Stimulated activated CD4-positive, alpha-beta T cell treated with anti-CD3 and anti-CD28 coated beads, Interleukin-4, amount 100 ng/mL, for 1 hour (primary cell): ENCODE data around the gene BACE2.
"Not testable (repeated sequence)": the region's sequence is repeated elsewhere in the genome, so short reads cannot be mapped to it uniquely, and the experiment has no call there.

ENCODE experiments used
- DNase-seq: peaks from one replicate; pipeline ENCODE4 v3.0.0-alpha.2; 2020

The BACE2 gene

GRCh38 chr21:41243107-41243506 lies 75.1 kb downstream of the BACE2 start:
- DNase-seq, result no peak

DNA sequence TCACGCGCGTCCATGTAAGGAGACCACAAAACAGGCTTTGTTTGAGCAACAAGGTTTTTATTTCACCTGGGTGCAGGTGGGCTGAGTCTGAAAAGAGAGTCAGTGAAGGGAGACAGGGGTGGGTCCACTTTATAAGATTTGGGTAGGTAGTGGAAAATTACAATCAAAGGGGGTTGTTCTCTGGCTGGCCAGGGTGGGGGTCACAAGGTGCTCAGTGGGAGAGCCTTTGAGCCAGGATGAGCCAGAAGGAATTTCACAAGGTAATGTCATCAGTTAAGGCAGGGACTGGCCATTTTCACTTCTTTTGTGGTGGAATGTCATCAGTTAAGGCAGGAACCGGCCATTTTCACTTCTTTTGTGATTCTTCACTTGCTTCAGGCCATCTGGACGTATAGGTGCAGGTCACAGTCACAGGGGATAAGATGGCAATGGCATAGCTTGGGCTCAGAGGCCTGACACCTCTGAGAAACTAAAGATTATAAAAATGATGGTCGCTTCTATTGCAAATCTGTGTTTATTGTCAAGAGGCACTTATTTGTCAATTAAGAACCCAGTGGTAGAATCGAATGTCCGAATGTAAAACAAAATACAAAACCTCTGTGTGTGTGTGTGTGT lies 76.4 kb downstream of the BACE2 start:
- DNase-seq, result not testable (repeated sequence)

DNA sequence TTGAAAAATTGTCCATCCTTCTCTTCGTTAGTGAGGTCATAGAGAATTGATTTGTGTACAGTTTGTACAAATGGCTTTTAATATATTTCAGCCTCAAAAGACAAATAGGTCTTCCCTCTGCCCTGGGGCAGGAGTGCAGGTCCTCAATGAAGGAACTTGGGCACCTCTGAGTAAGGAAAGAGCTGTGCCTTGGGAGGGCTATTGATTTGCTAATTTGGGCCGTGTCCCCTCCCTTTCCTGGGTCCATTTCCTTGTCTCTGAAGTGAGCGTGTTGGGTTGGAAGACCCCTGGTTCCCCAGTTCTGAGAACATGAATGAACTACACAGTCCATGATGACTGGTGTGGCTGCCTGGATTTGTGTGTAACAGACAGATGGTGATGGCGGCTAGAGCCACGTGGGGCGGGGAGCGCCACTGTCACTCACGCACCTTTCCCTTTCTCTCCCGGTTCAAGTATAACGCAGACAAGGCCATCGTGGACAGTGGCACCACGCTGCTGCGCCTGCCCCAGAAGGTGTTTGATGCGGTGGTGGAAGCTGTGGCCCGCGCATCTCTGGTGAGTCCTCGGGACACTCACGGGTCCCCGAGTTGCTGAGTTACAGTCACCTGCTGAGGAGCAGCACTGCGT lies 77.7 kb downstream of the BACE2 start:
- DNase-seq, result no peak

- no peak for DNase-seq
Observed at GRCh38 chr21:41246808-41247207, 78.8 kb downstream of the BACE2 start.

- no peak for DNase-seq
Observed at GRCh38 chr21:41247561-41248545, 79.9 kb downstream of the BACE2 start.

GRCh38 chr21:41249476-41249875 lies 81.5 kb downstream of the BACE2 start:
- DNase-seq, result no peak

- DNase-seq, result no peak
Observed at GRCh38 chr21:41250519-41250918, 82.6 kb downstream of the BACE2 start.

DNA sequence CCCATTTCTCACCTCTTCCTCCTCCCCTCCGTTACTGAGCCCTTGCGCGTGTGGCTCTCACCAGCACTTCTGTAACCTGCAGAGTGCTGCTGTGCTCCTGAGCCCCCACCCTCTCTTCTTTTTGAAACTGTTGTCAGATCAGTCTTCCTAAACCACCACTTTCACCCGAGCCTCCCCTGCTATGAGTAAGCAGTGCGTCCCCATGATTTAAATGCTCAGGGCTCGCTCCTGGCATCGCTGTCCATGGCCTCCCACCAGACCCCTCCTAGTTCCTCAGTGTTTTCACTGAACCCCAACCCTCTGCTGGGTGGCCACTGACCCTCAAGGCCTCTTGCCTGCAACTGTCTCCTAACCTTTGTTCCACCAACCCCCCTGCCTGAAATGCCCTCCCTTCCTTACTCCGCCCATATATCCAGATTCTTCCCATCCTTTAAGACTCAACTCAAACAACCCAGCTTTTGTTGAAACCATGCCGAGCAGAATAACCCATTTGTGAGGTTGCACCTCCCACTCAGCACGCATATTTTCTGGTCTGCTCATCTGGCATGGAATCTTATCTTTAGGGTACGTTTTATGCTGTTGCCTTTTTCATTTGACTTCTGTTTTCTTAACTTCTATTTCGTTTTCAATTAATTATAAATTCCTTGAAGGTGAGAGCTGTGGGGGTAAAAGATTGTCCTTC lies 84.1 kb downstream of the BACE2 start:
- no peak for DNase-seq

- DNase-seq, result no peak
Observed at GRCh38 chr21:41254090-41254700, 86.2 kb downstream of the BACE2 start.

DNA sequence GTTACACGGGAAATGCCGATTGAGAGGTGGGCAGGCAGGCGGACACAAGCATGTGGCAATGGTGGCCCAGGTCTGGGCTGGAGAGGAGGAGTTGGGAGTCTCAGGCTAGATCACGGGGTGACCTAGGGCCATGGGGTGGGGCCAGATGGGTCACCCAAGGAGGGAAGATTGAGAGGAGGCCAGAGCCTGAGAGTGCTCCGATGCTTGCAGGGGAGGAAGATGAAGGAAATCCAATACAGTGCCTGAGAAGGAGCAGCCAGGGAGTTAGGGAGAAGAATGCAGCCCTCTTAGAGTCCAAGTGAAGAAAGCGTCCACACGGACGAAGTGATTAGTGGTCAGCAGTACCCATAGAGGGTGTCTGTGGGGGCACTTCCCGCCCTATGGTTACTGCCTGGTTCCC lies 87.2 kb downstream of the BACE2 start:
- no peak for DNase-seq

DNA sequence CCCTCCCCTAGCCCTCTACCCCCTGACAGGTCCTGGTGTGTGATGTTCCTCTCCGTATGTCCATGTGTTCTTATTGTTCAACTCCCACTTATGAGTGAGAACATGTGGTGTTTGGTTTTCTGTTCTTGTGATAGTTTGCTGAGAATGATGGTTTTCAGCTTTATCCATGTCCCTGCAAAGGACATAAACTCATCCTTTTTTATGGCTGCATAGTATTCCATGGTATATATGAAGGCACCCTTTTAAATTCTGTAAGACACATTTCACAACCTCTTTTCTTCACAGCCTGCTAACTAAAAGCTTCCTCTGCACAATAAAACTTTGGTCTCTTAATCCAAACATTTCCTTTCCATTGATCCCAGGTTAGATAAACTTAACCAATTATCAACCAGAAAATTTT lies 88.3 kb downstream of the BACE2 start:
- not testable (repeated sequence) for DNase-seq

DNA sequence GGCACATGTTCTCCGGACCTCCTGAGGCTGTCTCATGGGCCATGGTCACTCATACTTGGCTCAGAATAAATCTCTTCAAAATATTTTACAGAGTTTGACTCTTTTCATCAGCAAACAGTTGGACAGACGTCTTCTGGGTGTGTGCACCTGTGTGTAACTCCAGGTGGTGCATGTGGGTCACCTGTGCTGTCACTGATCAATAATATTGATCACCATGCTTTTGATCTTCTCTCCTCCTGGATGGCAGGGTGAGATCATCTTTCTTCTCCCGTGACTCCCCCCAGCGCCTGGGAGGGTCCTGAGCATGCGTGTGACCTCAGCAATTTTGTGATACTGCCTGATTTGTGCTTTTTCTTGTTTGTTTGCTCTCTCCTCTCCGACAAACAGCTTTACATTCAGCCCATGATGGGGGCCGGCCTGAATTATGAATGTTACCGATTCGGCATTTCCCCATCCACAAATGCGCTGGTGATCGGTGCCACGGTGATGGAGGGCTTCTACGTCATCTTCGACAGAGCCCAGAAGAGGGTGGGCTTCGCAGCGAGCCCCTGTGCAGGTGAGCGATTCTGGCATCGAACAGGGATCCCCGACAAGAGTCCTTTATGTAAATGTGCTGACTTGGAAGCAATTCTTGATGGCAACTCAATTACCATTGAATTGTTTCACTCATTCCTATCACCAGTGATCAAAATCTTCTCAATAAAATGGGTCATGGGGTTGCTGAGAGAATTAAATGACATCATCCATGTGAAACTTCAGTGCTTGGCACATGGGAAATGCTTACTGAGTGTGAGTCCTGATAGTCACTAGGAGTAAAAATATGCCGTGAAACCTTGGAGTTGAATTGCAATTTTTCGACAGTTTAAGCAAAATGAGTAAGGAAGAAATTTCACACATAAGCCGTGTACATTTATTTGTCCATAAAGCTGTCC lies 89.1 kb downstream of the BACE2 start:
- DNase-seq, result no peak

DNA sequence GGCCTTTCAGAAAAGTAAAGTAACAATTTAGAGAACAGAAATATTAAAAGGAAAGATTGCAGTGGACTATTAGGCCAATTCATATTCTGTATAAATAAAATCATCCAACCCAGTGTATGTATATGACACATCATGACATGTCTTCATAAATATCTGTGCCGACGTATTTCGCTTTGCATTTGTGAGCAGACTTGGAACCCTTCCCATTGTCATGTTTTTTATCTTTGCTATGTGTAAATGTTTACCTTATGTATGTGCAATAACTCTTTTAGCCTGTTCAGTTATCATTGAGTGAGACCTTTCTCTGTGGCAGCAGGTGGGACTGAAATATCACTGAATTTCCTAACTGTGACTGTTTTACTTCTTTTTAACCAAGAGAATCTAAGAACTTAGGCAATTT lies 90.7 kb downstream of the BACE2 start:
- no peak for DNase-seq

GRCh38 chr21:41260428-41260827 lies 92.5 kb downstream of the BACE2 start:
- DNase-seq, result no peak

- no peak for DNase-seq
Observed at GRCh38 chr21:41267346-41267745, 99.4 kb downstream of the BACE2 start.

- no peak for DNase-seq
Observed at GRCh38 chr21:41269535-41269934, 101.6 kb downstream of the BACE2 start.

DNA sequence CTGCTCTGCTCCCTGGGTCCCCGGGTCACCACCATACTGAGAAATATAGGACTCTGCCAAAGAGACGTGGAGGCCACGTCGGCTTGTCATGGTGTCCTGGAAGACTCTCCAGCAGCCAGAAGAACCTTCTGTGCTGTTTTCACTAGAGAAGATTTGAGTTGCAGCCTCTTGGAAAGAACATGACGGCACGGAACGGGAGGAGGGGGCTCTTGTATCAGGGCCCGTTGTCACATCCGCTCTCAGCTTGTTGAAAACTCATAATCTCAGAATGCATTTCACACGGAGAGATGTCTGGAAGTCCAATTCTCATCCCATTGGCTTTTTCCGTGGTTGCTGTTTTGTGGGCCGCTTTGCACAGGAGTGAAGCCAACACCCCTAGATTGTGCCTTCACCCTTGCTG lies 109.2 kb downstream of the BACE2 start:
- DNase-seq, result no peak

DNA sequence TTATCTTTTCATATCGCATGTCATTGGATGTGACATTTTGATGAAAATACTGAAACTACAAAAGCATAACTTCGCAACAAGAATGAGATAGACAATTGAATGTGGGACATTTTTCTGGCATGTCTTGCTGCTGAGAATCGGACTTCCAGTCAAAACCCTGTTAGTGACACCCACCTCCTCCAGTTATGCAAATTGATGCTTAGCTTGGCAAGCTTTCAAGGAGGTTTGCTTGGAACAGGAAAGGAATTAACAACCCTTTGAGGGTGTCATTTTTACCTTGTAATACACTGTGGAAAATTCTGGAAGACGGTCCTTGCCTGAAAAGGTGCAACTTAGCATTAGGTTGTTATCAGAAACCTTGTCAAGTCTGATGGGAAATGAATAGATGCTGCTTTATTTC lies 109.9 kb downstream of the BACE2 start:
- no peak for DNase-seq

GRCh38 chr21:41280115-41280919 lies 112.4 kb downstream of the BACE2 start:
- no peak for DNase-seq

DNA sequence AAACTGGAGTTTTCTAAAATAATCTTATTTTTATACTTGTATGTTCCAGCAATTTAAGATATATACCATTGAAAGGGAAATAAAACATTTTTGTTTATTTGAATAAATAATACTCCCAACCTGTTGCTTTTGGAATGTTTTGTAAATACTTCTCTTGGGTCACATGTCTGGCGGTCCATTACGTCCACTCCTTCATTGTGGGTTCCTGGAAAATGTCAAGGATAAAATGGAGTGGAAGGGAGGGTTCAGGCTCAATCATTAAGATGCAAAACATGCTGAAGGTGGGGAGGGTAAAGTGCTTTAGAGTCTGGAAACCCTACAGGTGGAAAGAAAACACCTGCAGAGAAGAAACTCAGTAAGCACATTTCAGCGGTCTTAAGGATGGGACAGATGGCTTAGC lies 114.5 kb downstream of the BACE2 start:
- DNase-seq, result no peak
